Erythroblast (primary cell): ENCODE results near the gene BRMS1.

Experiments
- DNase-seq, 2 experiments: peaks; one replicate each; lab custom pipeline; 2025; lab: John Stamatoyannopoulos, UW
- GATA1 ChIP-seq: IDR thresholded peaks from 2 replicates; pipeline ENCODE4 v1.6.1; 2011; ENCODE audit warnings: low read depth, mild to moderate bottlenecking, control low read depth, low read length, moderate library complexity
- POLR2A ChIP-seq: IDR thresholded peaks from 2 replicates; pipeline ENCODE4 v1.6.1; 2011; ENCODE audit warnings: mild to moderate bottlenecking, low read length

The BRMS1 gene

DNA sequence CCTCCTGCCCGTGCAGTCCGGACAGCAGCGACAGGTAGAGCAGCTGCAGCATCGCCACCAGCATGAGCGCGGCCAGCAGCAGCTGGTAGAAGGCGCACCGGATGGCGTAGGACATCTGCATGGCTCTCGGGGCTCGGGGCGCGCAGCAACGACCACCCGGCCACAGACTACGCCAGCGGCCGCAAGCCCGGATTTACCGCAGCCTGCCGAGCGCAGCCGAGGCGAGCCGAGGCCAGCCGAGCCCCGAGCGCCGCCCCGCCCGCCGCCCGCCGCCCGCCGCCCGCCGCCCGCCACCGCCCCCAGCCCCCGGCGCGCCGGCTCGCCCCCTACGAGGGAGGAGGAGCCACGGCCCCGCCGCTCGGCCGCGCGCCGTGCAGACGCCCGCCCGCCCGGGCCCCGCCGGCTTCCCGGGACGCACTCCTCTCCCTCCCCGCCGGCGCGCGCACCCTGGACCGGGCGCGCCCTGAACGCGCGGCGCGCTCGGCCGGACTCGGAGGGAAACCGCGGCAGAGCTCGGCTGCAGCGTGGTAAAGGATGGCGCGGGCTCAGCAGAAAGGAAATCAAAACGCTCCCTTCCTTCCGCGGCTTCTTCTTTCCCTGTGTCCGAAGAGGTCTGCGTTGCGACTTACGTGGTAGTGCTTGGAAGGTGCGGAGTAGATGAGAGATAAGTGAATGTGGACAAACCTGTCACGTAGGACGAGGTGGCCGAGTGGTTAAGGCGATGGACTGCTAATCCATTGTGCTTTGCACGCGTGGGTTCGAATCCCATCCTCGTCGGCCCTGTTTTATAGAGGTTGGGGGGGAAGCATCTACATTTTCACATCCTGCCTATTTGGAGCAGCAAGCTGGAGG is 2.7 kb upstream of the BRMS1 start, which contains the start of gene B4GAT1:
B4GAT1 (minus strand) TSS at position 205 of the 852 bp plus-strand sequence; CDS start at position 121, 84 bp downstream.
- peak; percentile 82 to 86 for DNase-seq
- no peak for TF ChIP-seq GATA1
- peak; percentile 25 for TF ChIP-seq POLR2A

DNA sequence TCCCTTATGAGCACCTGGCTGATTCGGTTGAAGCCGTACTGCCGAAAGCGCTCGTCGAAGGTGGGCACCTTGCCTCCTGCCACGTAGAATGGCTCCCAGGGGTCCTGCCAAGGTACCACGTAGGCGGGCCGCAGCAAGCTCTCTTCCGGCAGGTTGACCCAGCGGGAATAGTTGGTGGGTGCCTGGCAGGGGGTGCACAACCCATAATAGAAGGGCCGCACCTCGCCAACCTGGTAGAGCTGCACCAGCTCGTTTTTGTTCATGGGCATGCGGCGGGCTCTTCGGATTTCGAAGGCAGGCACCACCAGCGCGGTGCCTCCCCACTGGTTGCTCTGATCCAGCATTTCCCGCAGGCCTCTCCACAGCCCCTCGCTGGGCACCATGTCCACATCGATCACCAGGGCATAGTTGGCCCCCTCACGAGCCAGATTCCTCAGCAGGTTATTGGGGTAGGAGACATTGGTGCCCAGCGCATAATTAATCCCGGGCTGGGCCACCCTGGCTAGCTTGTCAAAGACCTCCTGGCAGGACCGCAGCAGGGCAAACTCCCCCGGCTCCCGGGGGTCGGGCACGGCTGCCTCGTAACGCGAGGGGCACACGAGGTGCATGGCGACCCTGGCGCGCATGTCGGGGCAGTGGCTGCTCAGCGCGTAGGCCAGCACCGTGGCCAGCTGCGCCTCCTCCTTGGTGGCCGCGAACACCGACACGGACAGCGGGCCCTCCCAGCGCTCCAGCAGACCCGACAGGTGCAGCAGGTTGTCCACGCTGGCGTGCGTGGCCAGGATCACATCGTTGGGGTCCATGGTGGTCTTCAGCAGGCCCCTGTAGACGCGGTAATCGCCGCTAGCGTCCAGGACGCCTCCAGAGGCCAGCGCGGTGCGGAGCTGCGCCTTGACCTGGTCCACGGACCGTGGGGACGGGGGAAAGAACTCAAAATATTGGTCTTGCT is 1.8 kb upstream of the BRMS1 start:
- TF ChIP-seq GATA1 (no peak), POLR2A (no peak)
- DNase-seq: no peak

DNA sequence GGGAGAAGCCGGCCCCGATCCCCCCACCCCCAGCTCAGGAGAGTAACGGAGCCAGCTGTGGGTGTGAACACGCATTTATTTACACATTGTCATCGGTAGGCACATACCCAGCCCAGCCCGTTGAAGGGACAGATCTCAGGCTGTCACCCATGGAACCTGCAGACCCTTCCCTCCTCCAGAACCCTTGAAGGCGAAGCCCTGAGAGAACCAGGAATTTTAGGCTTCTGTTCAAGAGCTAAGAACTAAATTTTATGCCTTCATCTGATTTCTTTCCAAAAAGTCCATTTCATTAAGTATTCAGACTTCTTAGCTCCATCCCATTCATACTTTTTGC is 379 bp upstream of the BRMS1 start:
- TF ChIP-seq GATA1 (no peak), POLR2A (no peak)
- DNase-seq: no peak

GRCh38 chr11:66343176-66343575 is 1.7 kb downstream of the BRMS1 start:
- TF ChIP-seq GATA1: no peak
- no peak for TF ChIP-seq POLR2A
- DNase-seq: no peak

DNA sequence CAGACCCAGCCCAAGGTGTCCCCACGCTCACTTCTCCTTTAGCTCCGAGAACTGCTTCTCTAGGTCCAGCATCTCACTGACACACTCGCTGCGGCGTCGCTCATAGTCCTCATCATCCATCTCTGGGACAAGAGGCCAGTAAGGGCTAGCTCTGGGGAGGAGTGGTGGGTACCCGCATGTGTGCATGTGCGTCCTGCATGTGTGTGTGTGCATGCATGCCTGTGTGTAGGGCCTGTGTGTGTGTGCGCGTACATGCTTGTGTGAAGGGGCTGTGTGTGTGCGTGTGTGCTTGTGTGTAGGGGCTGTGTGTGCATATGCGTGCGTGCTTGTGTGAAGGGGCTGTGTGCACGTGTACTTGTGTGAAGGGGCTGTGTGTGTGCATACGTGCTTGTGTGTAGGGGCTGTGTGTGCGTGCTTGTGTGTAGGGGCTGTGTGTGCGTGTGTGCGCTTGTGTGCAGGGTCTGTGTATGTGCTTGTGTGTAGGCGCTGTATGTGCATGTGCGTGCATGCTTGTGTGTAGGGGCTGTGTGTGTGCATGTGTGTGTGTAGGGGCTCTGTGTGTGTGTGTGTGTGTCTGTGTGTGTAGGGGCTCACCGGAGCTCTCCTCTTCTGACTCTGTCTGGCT is 3.3 kb downstream of the BRMS1 start:
- DNase-seq: no peak
- no peak for TF ChIP-seq POLR2A
- TF ChIP-seq GATA1: no peak

- DNase-seq: no peak
- TF ChIP-seq GATA1 (no peak), POLR2A (no peak)
These were observed 4.1 kb downstream of the BRMS1 start for GRCh38 chr11:66340596-66341501.

- no peak for DNase-seq
- TF ChIP-seq POLR2A: no peak
- TF ChIP-seq GATA1: no peak
These were observed 5.0 kb downstream of the BRMS1 start for GRCh38 chr11:66339686-66340483.

DNA sequence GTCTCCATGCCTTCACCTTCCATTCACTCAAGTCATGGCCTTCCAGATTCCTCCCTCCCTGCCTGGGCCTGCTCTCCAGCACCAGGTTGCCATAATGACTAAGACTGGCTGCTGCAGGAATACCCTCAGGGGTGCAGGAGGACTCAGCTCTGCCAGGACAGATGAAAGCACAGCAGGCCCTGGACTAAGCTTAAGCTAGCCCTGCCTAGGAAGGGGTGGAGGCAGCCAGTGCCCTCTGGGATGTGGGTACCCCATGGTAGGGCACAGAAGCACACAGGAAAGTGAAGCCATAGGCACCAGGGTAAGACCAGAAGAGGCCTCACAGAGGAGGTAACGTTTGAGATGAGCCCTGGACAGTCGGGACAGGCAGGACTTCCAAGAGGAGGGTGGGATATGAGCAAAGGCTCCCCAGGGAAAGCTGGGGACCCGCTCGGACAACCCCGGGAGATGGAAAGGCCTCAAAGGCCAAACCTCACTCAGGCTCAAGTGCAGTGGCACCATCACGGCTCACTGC is 5.7 kb downstream of the BRMS1 start:
- DNase-seq: no peak
- TF ChIP-seq GATA1 (no peak), POLR2A (no peak)

DNA sequence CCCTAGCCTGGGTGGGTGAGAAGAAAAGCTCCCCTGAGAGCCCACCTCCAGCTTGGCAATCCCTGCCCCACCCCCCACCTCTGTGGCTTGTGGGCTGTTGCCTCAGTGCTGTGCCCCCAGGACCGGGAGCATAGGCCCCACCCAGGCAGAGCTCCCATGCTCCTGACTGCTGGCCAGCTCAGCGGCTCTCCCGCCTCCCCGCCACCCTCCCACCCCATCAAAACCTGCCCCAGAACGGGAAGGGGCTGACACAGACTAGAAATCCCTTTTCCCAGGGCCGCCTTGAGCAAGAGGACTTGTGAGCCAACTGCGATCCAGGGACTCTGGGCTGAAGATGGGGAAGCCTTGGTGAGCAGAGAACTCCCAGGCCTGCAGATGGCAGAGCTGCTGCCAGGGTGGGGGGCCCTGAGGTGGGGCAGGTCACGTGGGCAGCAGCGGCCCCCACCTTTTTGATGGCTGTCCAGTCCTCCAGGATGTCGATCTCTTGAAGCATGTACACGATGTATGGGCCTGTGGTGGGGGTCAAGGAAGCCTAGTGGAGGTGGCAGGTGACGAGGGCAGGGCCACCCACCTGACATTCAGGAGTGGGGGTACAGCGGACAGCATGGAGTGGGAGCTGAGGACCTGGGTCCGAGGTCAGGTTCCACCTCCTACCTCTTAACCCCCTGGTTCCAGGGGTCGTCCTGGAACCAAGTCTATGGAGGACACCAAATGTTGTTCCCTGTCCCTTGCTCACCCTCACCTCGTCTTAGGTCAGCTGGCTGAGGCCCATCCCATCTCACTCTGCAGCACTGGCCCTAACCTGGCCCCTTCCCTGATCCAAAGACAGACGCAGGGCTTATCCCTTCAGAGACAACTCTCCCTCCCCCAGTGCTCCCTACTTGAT is 6.4 kb downstream of the BRMS1 start:
- no peak for DNase-seq
- TF ChIP-seq POLR2A: no peak
- no peak for TF ChIP-seq GATA1

- DNase-seq: no peak
- no peak for TF ChIP-seq GATA1
- TF ChIP-seq POLR2A: no peak
These were observed 7.6 kb downstream of the BRMS1 start for GRCh38 chr11:66337103-66337899.
